HEK293 (cell line): ENCODE data around the gene PRR18.
A peak's percentile ranks its signal among the peaks of the same experiment; 100 is the strongest.

Source experiments
- CTCF ChIA-PET: fragments of 350-600 bp; formaldehyde crosslinking; extraction: SDS; loops from one replicate; lab custom pipeline; 2021; ENCODE audit warnings: antibody characterized with exemption; lab: Yijun Ruan, JAX
- POLR2A ChIA-PET: fragments of 300-600 bp; formaldehyde crosslinking; extraction: SDS; loops from one replicate; lab custom pipeline; 2020; ENCODE audit warnings: antibody characterized with exemption, inconsistent platforms; lab: Yijun Ruan, JAX
- H3K27ac ChIP-seq: fragments of 200-500 bp; sonication (Bioruptor generic); 2 replicates; pipeline ENCODE4 v1.5.1; 2014; ENCODE audit warnings: low read depth, low read length, control low read depth, inconsistent platforms; ENCODE audit errors: extremely low read depth
- H3K36me3 ChIP-seq, 2 experiments: fragments of 200-500 bp in 1 of 2; sonication (Bioruptor generic) in 1 of 2; 1 replicate in 1 of 2; 2 replicates in 1 of 2; pipeline ENCODE4 v1.5.1; 2014 to 2017; ENCODE audit warnings: inconsistent platforms in 2 of 2, low read length in 2 of 2; ENCODE audit not compliant: control insufficient read depth in 2 of 2, insufficient read depth in 1 of 2
- H3K4me1 ChIP-seq: fragments of 200-500 bp; sonication (Bioruptor generic); 2 replicates; pipeline ENCODE4 v1.5.1; 2014; ENCODE audit warnings: mild to moderate bottlenecking, low read length, inconsistent platforms; ENCODE audit not compliant: control insufficient read depth, insufficient read depth
- H3K4me3 ChIP-seq: 2 replicates; pipeline ENCODE4 v1.5.1; 2011; ENCODE audit warnings: low read depth, mild to moderate bottlenecking, control low read depth, low read length, moderate library complexity
- H3K9me3 ChIP-seq: fragments of 200-500 bp; sonication (Bioruptor generic); 2 replicates; pipeline ENCODE4 v1.5.1; 2014; ENCODE audit warnings: low read depth, low read length, inconsistent platforms; ENCODE audit not compliant: control insufficient read depth, insufficient read depth
- ATF2 ChIP-seq: fragments of 450-650 bp; formaldehyde crosslinking; IDR thresholded peaks from 2 replicates; pipeline ENCODE4 v1.5.1; 2016; ENCODE audit warnings: missing biosample characterization, missing genetic modification characterization, low read depth
- HOXA7 ChIP-seq: sonication (generic); formaldehyde crosslinking; IDR thresholded peaks from 2 replicates; pipeline ENCODE4 v1.8.1; 2022; ENCODE audit warnings: missing genetic modification reagents, borderline replicate concordance
- KLF1 ChIP-seq: fragments of 450-650 bp; formaldehyde crosslinking; IDR thresholded peaks from 2 replicates; pipeline ENCODE4 v1.5.1; 2016; ENCODE audit warnings: missing biosample characterization, missing genetic modification characterization
- KLF17 ChIP-seq: fragments of 450-650 bp; formaldehyde crosslinking; IDR thresholded peaks from 2 replicates; pipeline ENCODE4 v1.5.1; 2016; ENCODE audit warnings: missing biosample characterization, missing genetic modification characterization
- TSHZ1 ChIP-seq: fragments of 450-650 bp; formaldehyde crosslinking; IDR thresholded peaks from 2 replicates; pipeline ENCODE4 v1.5.1; 2016; ENCODE audit warnings: missing biosample characterization, missing genetic modification characterization, borderline replicate concordance
- ZBTB21 ChIP-seq: fragments of 450-650 bp; formaldehyde crosslinking; IDR thresholded peaks from 2 replicates; pipeline ENCODE4 v1.5.1; 2017; ENCODE audit warnings: missing biosample characterization, missing genetic modification characterization
- ZBTB44 ChIP-seq: fragments of 450-650 bp; IDR thresholded peaks from 2 replicates; pipeline ENCODE4 v1.5.1; 2018; ENCODE audit warnings: missing biosample characterization, mild to moderate bottlenecking, missing genetic modification characterization
- ZBTB49 ChIP-seq: fragments of 450-650 bp; formaldehyde crosslinking; IDR thresholded peaks from 2 replicates; pipeline ENCODE4 v1.5.1; 2016; ENCODE audit warnings: missing biosample characterization, missing genetic modification characterization, low read depth
- ZFHX2 ChIP-seq: fragments of 450-650 bp; formaldehyde crosslinking; conservative IDR thresholded peaks from 2 replicates; pipeline ENCODE4 v1.5.1; 2016; ENCODE audit warnings: missing biosample characterization, missing genetic modification characterization
- ZIC2 ChIP-seq: fragments of 450-650 bp; formaldehyde crosslinking; IDR thresholded peaks from 2 replicates; pipeline ENCODE4 v1.5.1; 2016; ENCODE audit warnings: missing biosample characterization, missing genetic modification characterization
- ZNF174 ChIP-seq: fragments of 450-650 bp; formaldehyde crosslinking; IDR thresholded peaks from 2 replicates; pipeline ENCODE4 v1.5.0; 2017; ENCODE audit warnings: missing biosample characterization, mild to moderate bottlenecking, missing genetic modification characterization
- ZNF175 ChIP-seq: fragments of 450-650 bp; formaldehyde crosslinking; IDR thresholded peaks from 2 replicates; pipeline ENCODE4 v1.5.1; 2016; ENCODE audit warnings: missing biosample characterization, missing genetic modification characterization
- ZNF184 ChIP-seq: fragments of 450-650 bp; IDR thresholded peaks from 2 replicates; pipeline ENCODE4 v1.5.1; 2018; ENCODE audit warnings: missing biosample characterization, mild to moderate bottlenecking, missing genetic modification characterization
- ZNF23 ChIP-seq: fragments of 450-650 bp; formaldehyde crosslinking; IDR thresholded peaks from 2 replicates; pipeline ENCODE4 v1.5.1; 2016; ENCODE audit warnings: missing biosample characterization, missing genetic modification characterization, borderline replicate concordance
- ZNF274 ChIP-seq, 2 experiments: fragments of 200-500 bp in 1 of 2; fragments of 450-650 bp in 1 of 2; sonication (Bioruptor generic) in 1 of 2; formaldehyde crosslinking in 1 of 2; IDR thresholded peaks; 2 replicates each; pipeline versions ENCODE4 v1.5.1 to v1.6.1; 2014 to 2016; ENCODE audit warnings: borderline replicate concordance in 1 of 2, inconsistent platforms in 1 of 2, low read length in 1 of 2, missing biosample characterization in 1 of 2, missing genetic modification characterization in 1 of 2
- ZNF37A ChIP-seq: fragments of 450-650 bp; IDR thresholded peaks from 2 replicates; pipeline ENCODE4 v1.5.1; 2018; ENCODE audit warnings: missing biosample characterization, missing genetic modification characterization
- ZNF433 ChIP-seq: fragments of 450-650 bp; formaldehyde crosslinking; IDR thresholded peaks from 2 replicates; pipeline ENCODE4 v1.5.1; 2016; ENCODE audit warnings: missing biosample characterization, missing genetic modification characterization, low read depth
- ZNF555 ChIP-seq: fragments of 450-650 bp; formaldehyde crosslinking; conservative IDR thresholded peaks from 2 replicates; pipeline ENCODE4 v1.5.1; 2017; ENCODE audit warnings: missing biosample characterization, mild to moderate bottlenecking, missing genetic modification characterization, inconsistent platforms
- ZNF610 ChIP-seq: fragments of 450-650 bp; formaldehyde crosslinking; IDR thresholded peaks from 2 replicates; pipeline ENCODE4 v1.5.1; 2016; ENCODE audit warnings: missing biosample characterization, missing genetic modification characterization, borderline replicate concordance
- ZNF776 ChIP-seq: fragments of 450-650 bp; formaldehyde crosslinking; IDR thresholded peaks from 2 replicates; pipeline ENCODE4 v1.5.0; 2017; ENCODE audit warnings: missing biosample characterization, missing genetic modification characterization, borderline replicate concordance
- ZSCAN30 ChIP-seq: fragments of 450-650 bp; IDR thresholded peaks from 2 replicates; pipeline ENCODE4 v1.5.1; 2018; ENCODE audit warnings: missing biosample characterization, mild to moderate bottlenecking, missing genetic modification characterization, moderate library complexity

The PRR18 gene

GRCh38 chr6:166318649-166319600 is 10.7 kb upstream of the PRR18 start:
- ChIA-PET POLR2A (interaction anchor here (1.0 kb wide), 1 partner anchor 62 kb away, joined by 6 read pairs; no protein-coding TSS in a partner anchor), CTCF (interaction anchor here (0.8 to 2.8 kb wide), 4 partner anchors 8 to 82 kb away, joined by 4 to 9 read pairs (median 8); no protein-coding TSS in a partner anchor)
- no peak overlapping the region for H3K4me3 ChIP-seq
- no peaks in the 10 kb centered on the region for H3K9me3 ChIP-seq
- H3K27ac ChIP-seq, result no peak overlapping the region
- H3K36me3 ChIP-seq, result peaks cover 21 to 47% of the 10 kb centered on the region in 2 experiments
- no peaks in the 10 kb centered on the region for H3K4me1 ChIP-seq
- TF ChIP-seq ZNF37A (tag by site-specific recombination), result no peak
- 0 out of 2 replicates have a peak, but pooled peaks have one; percentile 38 for TF ChIP-seq KLF17 (tag by site-specific recombination)
- no peak for TF ChIP-seq ZNF175 (tag by site-specific recombination)
- no peak for TF ChIP-seq ZSCAN30
- TF ChIP-seq ZNF433 (tag by site-specific recombination), result no peak
- no peak for TF ChIP-seq HOXA7 (CRISPR knock-in tag)
- TF ChIP-seq ZNF555, result no peak
- no peak for TF ChIP-seq ZNF184 (tag by site-specific recombination)
- TF ChIP-seq ZNF776 (tag by site-specific recombination), result no peak
- no peak for TF ChIP-seq ZNF23 (tag by site-specific recombination)
- TF ChIP-seq ZFHX2 (tag by site-specific recombination), result peak; percentile 32; the same call in 1 of the 2 replicates
- no peak for TF ChIP-seq ZBTB49 (tag by site-specific recombination)
- no peak for TF ChIP-seq ZNF274 (IDR thresholded peaks at IDR 0.05; ENCODE audit: low read length)
- TF ChIP-seq ZNF274 (tag by site-specific recombination; IDR thresholded peaks at IDR 0.05; ENCODE audit: borderline replicate concordance), result no peak
- TF ChIP-seq ZIC2 (tag by site-specific recombination), result peak; percentile 58
- no peak for TF ChIP-seq ZNF610 (tag by site-specific recombination)

- Histone ChIP-seq H3K27ac (no peak overlapping the region), H3K36me3 (peaks cover 21 to 40% of the 10 kb centered on the region in 2 experiments), H3K4me1 (no peaks in the 10 kb centered on the region), H3K9me3 (no peaks in the 10 kb centered on the region), H3K4me3 (no peak overlapping the region)
- CTCF ChIA-PET, result interaction anchor here (0.8 to 2.8 kb wide), 4 partner anchors 63 to 161 kb away, joined by 3 to 9 read pairs (median 6); no protein-coding TSS in a partner anchor
- POLR2A ChIA-PET, result interaction anchor here (1.7 kb wide), 1 partner anchor 25 kb away, joined by 4 read pairs; the partner anchor contains the start of gene SFT2D1
- TF ChIP-seq ZBTB44 (tag by site-specific recombination), result no peak
- TF ChIP-seq KLF1 (tag by site-specific recombination), result no peak
- no peak for TF ChIP-seq ZNF174 (tag by site-specific recombination)
- TF ChIP-seq ATF2 (tag by site-specific recombination), result no peak
- no peak for TF ChIP-seq TSHZ1 (tag by site-specific recombination)
- no peak for TF ChIP-seq ZBTB21 (tag by site-specific recombination)
- TF ChIP-seq ZNF37A (tag by site-specific recombination), result no peak
These were observed 10.0 kb upstream of the PRR18 start for GRCh38 chr6:166318227-166318626.
